ENCODE results near the gene PRCP. TPM values are rescaled to one million over a fixed set of nuclear protein-coding genes. Genes with fewer than 3 reads are reported as not detected.

The PRCP gene
- total RNA-seq, 4 donors from 2014 or later: 7.1 to 17.8 (median 9.5) TPM

- intact Hi-C loops (cut with DNase I; ENCODE audit: low total_unique reads) (no loop called here), in situ Hi-C loops (cut with MboI; ENCODE audit: low sequenced_read_pairs in 4 of 4) (no loop called here)
- Histone ChIP-seq H3K36me3 (no peaks in the 10 kb centered on the region), H3K4me3 (no peak overlapping the region), H3K9me3 (no peaks in the 10 kb centered on the region), H3K4me1 (no peaks in the 10 kb centered on the region), H3K27me3 (no peaks in the 10 kb centered on the region), H3K27ac (no peak overlapping the region)
- no peak for DNase-seq
- TF ChIP-seq, protein P1, sequence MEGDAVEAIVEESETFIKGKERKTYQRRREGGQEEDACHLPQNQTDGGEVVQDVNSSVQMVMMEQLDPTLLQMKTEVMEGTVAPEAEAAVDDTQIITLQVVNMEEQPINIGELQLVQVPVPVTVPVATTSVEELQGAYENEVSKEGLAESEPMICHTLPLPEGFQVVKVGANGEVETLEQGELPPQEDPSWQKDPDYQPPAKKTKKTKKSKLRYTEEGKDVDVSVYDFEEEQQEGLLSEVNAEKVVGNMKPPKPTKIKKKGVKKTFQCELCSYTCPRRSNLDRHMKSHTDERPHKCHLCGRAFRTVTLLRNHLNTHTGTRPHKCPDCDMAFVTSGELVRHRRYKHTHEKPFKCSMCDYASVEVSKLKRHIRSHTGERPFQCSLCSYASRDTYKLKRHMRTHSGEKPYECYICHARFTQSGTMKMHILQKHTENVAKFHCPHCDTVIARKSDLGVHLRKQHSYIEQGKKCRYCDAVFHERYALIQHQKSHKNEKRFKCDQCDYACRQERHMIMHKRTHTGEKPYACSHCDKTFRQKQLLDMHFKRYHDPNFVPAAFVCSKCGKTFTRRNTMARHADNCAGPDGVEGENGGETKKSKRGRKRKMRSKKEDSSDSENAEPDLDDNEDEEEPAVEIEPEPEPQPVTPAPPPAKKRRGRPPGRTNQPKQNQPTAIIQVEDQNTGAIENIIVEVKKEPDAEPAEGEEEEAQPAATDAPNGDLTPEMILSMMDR (IDR thresholded peaks at IDR 0.05 in 4 of 5, conservative IDR thresholded peaks at IDR 0.05 in 1 of 5): no peak
- TF ChIP-seq POLR2A (IDR thresholded peaks at IDR 0.05): no peak
- no peak for ATAC-seq
Measured at GRCh38 chr11:82942376-82942775, 42.1 kb upstream of the PRCP start.

DNA sequence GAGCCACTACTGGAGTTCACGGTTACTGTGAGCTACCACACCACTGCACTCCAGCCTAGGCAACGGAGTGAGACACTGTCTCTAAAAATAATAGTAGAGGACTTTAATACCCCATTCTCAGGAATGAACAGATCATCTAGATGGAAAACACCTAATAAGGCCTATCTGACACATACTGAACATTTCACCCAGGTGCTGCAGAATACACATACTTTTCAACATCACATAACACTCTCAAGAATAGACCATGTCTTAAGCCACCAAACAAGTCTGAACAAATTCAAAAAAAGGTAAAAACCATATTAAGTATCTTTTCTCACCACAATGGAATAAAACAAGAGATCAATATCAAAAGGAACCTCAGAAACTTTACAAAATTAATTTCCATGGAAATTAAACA is 39.2 kb upstream of the PRCP start:
- TF ChIP-seq, protein P1 (IDR thresholded peaks at IDR 0.05 in 4 of 5, conservative IDR thresholded peaks at IDR 0.05 in 1 of 5): no peak
- TF ChIP-seq POLR2A (IDR thresholded peaks at IDR 0.05): no peak
- no peak for ATAC-seq
- Histone ChIP-seq H3K36me3 (no peaks in the 10 kb centered on the region), H3K9me3 (no peaks in the 10 kb centered on the region), H3K4me1 (no peaks in the 10 kb centered on the region), H3K27ac (no peak overlapping the region), H3K4me3 (no peak overlapping the region), H3K27me3 (no peaks in the 10 kb centered on the region)
- intact Hi-C loops (cut with DNase I; ENCODE audit: low total_unique reads): no loop called here
- no peak for DNase-seq
- in situ Hi-C loops (cut with MboI; ENCODE audit: low sequenced_read_pairs in 4 of 4): no loop called here

GRCh38 chr11:82937554-82937953 is 37.3 kb upstream of the PRCP start:
- in situ Hi-C loops (cut with MboI; ENCODE audit: low sequenced_read_pairs in 4 of 4): no loop called here
- Histone ChIP-seq H3K27me3 (no peaks in the 10 kb centered on the region), H3K9me3 (no peaks in the 10 kb centered on the region), H3K4me3 (no peak overlapping the region), H3K27ac (no peak overlapping the region), H3K36me3 (no peaks in the 10 kb centered on the region), H3K4me1 (no peaks in the 10 kb centered on the region)
- no peak for TF ChIP-seq POLR2A (IDR thresholded peaks at IDR 0.05)
- TF ChIP-seq, protein P1 (IDR thresholded peaks at IDR 0.05 in 4 of 5, conservative IDR thresholded peaks at IDR 0.05 in 1 of 5): no peak
- ATAC-seq: no peak
- no peak for DNase-seq
- intact Hi-C loops (cut with DNase I; ENCODE audit: low total_unique reads): no loop called here

DNA sequence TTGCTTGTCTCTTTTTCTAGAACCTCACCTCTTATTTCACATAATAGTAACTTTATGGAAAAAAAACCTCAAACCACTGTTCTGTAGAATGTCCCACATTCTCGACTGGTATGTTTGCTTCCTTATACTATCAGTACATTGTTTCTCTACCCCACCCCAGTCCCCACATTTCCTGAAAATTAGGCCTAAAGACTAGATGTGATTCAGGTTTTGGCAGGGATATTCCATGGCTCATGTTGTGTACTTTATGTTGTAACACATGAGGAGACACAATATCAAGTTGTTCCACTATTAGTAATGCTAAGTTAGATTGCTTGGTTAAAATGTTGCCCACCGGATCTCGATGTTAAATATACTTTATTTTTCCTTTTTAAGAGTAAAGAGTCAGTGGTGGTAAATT is 36.0 kb upstream of the PRCP start:
- H3K4me1 ChIP-seq: no peaks in the 10 kb centered on the region
- in situ Hi-C loops (cut with MboI; ENCODE audit: low sequenced_read_pairs in 4 of 4): no loop called here
- TF ChIP-seq, protein P1 (IDR thresholded peaks at IDR 0.05 in 4 of 5, conservative IDR thresholded peaks at IDR 0.05 in 1 of 5): no peak
- TF ChIP-seq POLR2A (IDR thresholded peaks at IDR 0.05): no peak
- ATAC-seq (no peak), DNase-seq (no peak)
- no peak overlapping the region for H3K4me3 ChIP-seq
- no peaks in the 10 kb centered on the region for H3K9me3 ChIP-seq
- intact Hi-C loops (cut with DNase I; ENCODE audit: low total_unique reads): no loop called here
- no peak overlapping the region for H3K27ac ChIP-seq
- H3K27me3 ChIP-seq: no peaks in the 10 kb centered on the region
- H3K36me3 ChIP-seq: no peaks in the 10 kb centered on the region

DNA sequence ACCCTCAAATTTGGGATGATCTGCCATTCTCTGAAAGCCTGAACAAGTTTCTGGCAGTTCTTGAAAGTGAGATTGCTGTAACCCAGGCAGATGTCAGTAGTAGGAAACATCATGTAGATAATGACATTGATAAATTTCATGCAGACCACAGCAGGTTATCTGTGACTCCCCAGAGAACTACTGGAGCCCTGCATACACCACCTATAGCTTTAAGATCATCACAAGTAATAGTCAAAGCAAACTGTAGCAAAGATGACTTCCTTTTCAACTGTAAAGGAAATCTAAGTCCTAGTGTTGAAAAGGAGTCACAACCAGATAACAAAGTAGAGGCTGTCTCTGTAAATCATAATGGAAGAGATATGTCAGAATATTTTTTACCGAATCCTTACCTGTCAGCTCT is 32.3 kb upstream of the PRCP start:
- in situ Hi-C loops (cut with MboI; ENCODE audit: low sequenced_read_pairs in 4 of 4): no loop called here
- Histone ChIP-seq H3K27ac (no peak overlapping the region), H3K9me3 (no peaks in the 10 kb centered on the region), H3K36me3 (no peaks in the 10 kb centered on the region), H3K27me3 (no peaks in the 10 kb centered on the region), H3K4me1 (no peaks in the 10 kb centered on the region), H3K4me3 (no peak overlapping the region)
- no peak for ATAC-seq
- DNase-seq: no peak
- intact Hi-C loops (cut with DNase I; ENCODE audit: low total_unique reads): loop anchor here (5.0 kb wide), 1 partner anchor 140 kb away; the partner anchor contains the start of gene RAB30
- TF ChIP-seq, protein P1 (IDR thresholded peaks at IDR 0.05 in 4 of 5, conservative IDR thresholded peaks at IDR 0.05 in 1 of 5): no peak
- no peak for TF ChIP-seq POLR2A (IDR thresholded peaks at IDR 0.05)
